GM19452 (cell line): ENCODE results near the gene PSMG3.

Source experiments
- ATAC-seq: cut with Tn5 transposase; IDR thresholded peaks from one replicate; pipeline ENCODE4 v1.9.1; 2021; ENCODE audit not compliant: unreplicated experiment

PSMG3 gene

DNA sequence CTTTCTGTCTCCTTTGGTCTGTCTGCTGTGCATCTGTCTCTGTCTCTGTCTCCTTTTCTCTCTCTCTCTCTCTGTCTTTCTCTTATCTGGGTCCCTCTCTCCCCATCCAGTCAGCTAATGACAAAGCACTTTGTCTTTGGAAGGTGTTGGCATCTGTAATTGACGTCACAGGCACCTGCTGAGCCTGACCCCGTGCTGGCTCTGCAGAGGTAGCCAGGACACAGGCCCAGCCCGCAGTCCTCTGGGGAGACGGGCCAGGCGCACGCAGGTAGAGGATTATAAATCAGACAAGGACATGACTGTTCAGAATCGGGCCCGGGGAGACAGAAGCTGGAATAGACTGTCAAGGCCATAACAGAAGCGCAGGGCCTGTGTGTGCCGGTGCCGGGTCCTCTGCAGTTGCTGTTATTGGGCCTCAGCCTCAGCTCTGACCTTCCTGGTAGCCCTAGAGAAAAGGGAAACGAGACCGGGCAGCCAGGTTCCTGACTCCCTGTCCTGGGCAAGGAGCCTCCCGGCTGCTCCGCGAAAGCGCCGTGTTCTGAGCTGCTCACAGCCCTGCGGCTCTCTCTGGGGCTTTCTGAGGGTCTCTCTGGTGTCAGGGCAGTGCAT is 10.7 kb upstream of the PSMG3 start:
- no peak for ATAC-seq

DNA sequence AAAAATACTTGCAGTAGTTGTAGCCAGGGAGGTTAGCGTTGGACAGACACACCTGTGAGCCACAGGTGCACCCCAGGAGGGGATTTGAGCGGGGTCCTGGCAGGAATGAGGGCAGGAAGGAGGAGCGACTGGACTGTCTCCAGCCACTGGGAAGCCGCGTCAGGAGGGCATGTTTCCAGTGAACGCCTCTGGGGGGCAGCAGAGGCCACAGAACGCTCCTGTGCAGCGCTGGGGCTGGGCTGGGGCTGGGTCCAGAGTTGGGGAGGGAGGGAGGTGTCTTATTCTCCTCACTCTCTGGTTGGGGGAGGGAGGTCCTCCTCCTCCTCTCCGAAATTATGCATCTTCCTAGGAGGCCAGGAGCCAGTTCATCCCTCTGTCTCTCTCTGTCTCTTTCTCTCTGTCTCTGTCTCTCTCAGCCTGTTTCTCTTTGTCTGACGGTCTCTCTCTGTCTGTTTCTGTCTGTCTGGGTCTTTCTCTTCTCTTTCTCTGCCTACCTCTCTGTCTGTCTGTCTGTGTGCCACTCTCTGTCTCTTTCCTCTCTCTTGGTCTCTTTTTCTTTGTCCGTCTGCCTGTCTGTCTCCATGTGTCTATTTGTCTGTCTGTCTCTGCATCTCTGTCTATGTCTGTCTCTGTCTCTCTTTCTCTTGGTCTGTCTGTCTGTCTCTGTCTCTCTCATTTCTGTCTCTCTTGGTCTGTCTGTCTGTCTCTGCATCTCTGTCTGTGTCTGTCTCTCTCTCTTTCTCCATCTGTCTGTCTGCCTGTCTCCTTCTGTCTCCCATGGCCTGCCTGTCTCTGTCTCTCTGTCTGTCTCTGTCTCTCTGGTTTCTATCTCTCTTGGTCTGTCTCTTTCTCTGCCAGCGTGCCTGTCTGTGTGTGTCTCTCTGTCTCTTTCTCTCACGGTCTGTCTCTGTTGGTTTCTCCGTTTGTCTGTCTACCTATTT is 9.9 kb upstream of the PSMG3 start:
- ATAC-seq, result no peak

DNA sequence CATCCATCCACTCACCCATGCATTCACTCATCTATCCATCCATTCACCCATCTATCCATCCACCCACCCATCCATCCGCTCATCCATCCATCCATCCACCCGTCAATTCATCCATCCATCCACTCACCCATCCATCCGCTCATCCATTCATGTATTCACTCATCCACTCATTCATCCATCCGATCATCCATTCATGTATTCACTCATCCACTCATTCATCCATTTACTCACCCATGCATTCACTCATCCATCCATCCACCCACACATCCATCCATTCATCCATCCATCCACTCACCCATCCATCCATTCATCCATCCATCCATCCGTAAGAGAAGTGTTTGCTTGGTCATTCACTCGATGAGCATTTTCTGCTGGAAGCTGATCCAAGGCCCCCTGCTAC is 8.7 kb upstream of the PSMG3 start:
- ATAC-seq, result no peak

GRCh38 chr7:1576521-1577253 is 6.9 kb upstream of the PSMG3 start:
- no peak for ATAC-seq

DNA sequence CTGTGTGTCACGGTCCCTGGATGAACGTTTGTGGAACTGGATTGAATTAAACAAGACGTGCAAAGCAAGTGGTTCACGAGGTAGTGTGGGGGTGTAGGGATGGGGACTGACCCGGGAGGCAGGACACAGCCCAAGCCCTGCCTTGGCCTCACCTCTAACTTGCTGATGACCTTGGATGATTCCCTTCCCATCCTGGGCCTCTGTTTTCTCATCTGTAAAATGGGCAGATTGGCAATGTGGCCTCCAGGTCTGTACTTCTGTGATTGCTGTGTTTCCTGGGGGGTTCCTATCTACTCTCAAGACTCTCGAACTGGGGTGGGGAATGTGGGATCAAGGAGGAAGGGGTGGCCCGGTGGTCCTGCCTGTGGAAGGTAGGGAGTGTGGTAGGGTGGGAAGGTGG is 6.0 kb upstream of the PSMG3 start:
- no peak for ATAC-seq

GRCh38 chr7:1572111-1572822 is 2.4 kb upstream of the PSMG3 start:
- ATAC-seq, result no peak

GRCh38 chr7:1569440-1569832 is 396 bp downstream of the PSMG3 start:
- ATAC-seq, result no peak

DNA sequence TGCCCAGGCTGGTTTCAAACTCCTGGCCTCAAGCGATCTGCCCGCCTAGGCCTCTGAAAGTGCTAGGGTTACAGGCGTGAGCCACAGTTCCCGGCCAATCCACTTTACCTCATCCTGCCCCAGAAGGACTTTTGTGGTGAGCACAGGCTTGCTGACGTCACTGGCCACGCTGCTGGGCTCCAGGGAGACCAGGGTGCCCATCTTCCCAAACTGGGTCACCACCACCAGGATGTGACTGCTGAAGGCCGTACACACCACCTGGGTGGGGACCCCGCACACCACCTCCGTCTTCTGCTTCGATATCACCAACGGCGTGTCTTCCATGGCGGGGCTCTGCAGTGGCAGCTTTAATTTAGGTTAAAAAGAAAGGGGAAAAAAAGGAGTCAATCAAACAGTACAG is 816 bp downstream of the PSMG3 start:
- no peak for ATAC-seq

DNA sequence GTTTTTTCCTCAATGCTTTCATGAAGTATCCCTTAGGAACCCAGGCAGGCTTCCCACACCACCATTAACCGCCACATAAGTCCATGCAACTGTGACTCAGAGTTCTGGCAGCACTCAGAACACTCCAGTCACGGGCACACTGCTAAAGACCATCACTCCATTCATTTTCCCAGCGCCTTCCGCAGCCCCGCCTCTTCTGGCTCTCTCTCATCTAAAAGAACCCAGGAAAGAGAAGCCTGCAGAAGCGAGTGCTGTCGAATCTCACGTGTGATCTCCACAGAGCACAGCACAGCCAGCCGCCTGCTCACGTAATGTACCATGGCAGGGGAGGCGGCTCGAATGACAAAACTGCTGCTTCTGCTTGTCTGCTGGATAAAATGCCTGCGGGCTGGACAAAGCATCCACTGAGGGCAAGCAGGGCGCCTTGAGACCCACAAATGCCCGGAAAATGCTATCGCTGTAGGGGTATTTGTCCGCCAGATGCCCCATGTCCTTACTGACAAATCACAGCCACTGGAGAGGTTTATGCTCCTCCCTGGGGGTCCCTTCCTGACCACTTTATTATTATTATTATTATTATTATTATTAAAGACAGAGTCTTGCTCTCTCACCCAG is 1.8 kb downstream of the PSMG3 start:
- ATAC-seq, result no peak

- no peak for ATAC-seq
Observed at GRCh38 chr7:1567049-1567771, 2.6 kb downstream of the PSMG3 start.

GRCh38 chr7:1566687-1567048 is 3.2 kb downstream of the PSMG3 start:
- no peak for ATAC-seq

- no peak for ATAC-seq
Observed at GRCh38 chr7:1564603-1565022, 5.2 kb downstream of the PSMG3 start.

- ATAC-seq, result no peak
Observed at GRCh38 chr7:1563981-1564602, 5.7 kb downstream of the PSMG3 start.

DNA sequence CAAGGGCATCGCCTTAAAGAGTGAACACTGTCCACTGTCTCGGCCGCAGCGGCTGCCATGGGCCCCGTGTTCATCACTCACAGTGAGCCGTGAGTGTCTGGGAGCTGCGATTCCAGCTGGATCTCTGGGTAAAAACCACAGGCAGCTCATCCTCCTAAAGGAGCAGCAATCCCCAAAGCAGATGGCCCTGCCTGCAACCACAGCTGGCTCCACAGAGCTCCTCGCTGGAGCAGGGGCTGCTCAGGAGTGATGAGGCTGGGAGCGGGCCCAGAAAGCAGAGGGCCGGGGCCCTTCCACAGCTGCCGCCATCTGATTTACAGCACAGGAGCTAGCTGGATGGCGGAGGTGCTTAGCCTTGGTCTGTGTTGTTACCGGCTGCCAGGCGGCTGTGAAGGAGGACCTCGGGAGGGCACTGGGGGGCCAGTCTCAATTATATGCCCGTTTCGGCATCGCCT is 7.2 kb downstream of the PSMG3 start:
- ATAC-seq, result no peak

DNA sequence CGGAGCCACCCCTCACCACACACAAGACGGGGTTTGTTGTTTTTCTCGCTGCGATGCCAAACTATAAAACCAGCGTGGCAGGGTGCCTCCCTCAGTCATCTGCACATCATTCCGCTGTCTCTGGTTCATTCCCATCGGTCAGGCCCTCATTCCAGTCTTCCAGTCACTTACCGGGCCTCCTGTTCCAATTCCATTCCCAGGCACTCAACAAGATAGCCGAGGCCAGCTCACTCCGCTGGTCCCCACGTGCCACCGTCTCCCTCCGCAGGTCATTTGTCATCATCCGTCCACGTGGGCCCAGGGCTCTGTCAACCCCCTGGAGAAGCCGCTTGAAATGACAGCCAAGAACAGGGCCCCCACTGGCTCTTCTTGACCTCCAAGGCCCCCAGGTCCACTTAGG is 7.7 kb downstream of the PSMG3 start:
- ATAC-seq, result no peak

GRCh38 chr7:1561036-1561940 is 8.5 kb downstream of the PSMG3 start:
- ATAC-seq, result no peak

GRCh38 chr7:1560620-1561031 is 9.2 kb downstream of the PSMG3 start:
- ATAC-seq, result no peak
